ENCODE measurements around the gene CUL4A. TPM values are rescaled to one million over a fixed set of nuclear protein-coding genes. Genes with fewer than 3 reads are reported as not detected.

CUL4A gene
- total RNA-seq, 1 donor from 2014 or later, result 57.9 TPM

DNA sequence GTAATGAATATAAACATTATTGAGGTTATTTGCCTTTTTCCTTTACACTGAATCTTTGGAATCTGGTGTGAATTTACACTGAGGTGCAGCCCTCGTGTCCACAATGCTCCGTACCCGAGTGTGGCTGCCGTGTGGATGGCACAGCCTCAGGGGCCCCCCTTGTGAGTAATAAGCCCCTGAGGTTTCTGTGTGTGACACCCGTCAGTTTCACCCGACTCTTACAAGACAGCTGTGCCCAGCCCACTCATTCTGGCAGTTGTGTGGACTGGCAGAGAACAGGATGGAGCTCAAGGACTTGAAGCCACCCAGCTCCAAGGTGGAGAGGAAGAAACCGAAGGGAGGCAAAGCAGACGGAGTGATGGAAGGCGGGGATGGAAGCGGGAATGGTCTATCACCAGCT, 43.1 kb upstream of the CUL4A start:
- no peak for DNase-seq (ENCODE audit: low read depth)
- TF ChIP-seq CTCF (conservative IDR thresholded peaks at IDR 0.05; ENCODE audit: low read depth, low read length), result no peak
- H3K4me3 ChIP-seq (ENCODE audit: low read depth, low read length), result no peak overlapping the region

DNA sequence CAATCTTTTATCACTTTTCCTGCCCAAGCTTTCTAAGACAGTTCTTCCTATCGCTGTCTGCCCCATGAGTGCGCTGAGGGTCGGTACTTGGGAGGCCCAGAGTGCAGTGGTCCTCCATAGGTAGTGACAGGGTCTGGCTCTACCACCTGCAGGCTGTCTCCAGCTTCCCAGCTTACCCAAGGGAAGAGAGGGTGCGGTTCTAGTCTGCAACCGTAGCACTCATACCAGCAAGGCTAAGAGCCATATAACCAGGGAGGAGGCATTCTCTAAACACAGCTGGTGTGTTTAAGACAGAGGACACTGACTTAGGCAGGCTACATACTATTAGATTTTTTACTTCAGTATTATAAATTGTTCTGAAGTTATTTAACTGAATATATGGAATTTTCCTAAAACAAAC, 42.7 kb upstream of the CUL4A start:
- DNase-seq (ENCODE audit: low read depth), result no peak
- no peak overlapping the region for H3K4me3 ChIP-seq (ENCODE audit: low read depth, low read length)
- TF ChIP-seq CTCF (conservative IDR thresholded peaks at IDR 0.05; ENCODE audit: low read depth, low read length), result no peak

DNA sequence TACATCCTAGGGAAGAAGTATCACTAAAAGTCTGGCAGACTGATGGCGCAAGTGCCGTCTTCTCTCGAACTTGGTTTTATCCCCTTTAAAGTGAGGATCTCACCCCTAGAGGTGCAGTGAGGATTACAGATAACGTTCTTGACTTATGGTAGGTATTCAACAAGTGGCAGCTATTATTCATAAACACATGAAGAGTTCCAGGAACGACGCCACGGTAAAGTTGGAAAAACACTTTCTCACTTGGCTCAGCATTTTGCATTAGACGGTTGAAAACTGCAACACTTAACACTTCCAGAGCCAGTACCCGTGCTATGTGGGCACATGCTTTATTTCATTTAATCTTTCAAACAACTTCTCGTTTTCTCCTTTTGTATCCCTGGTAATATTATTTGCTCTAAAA, 42.3 kb upstream of the CUL4A start:
- H3K4me3 ChIP-seq (ENCODE audit: low read depth, low read length), result no peak overlapping the region
- TF ChIP-seq CTCF (conservative IDR thresholded peaks at IDR 0.05; ENCODE audit: low read depth, low read length), result no peak
- no peak for DNase-seq (ENCODE audit: low read depth)

- no peak for TF ChIP-seq CTCF (conservative IDR thresholded peaks at IDR 0.05; ENCODE audit: low read depth, low read length)
- H3K4me3 ChIP-seq (ENCODE audit: low read depth, low read length), result no peak overlapping the region
- DNase-seq (ENCODE audit: low read depth), result no peak
These were observed 41.8 kb upstream of the CUL4A start for GRCh38 chr13:113167575-113167974.

DNA sequence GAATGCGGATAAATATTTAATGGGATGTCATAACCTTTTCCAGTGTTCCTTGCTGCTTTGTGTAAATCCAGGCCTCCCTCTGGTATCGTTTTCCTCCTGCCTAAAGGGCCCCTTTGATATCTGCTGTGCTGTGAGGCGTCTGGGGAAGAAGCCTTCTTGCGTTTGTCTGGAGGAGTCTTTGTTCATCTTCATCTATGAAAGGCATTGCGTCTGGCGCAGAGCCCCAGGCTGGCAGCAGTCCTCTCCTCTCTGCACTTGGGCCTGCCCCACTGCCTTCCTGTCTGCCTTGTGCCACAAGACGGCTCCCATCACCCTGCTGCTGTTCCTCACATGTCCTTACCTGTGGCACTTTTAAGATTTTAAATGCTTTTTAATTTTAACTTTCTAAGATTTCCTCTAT, 41.2 kb upstream of the CUL4A start:
- H3K4me3 ChIP-seq (ENCODE audit: low read depth, low read length), result no peak overlapping the region
- DNase-seq (ENCODE audit: low read depth), result no peak
- TF ChIP-seq CTCF (conservative IDR thresholded peaks at IDR 0.05; ENCODE audit: low read depth, low read length), result no peak

DNA sequence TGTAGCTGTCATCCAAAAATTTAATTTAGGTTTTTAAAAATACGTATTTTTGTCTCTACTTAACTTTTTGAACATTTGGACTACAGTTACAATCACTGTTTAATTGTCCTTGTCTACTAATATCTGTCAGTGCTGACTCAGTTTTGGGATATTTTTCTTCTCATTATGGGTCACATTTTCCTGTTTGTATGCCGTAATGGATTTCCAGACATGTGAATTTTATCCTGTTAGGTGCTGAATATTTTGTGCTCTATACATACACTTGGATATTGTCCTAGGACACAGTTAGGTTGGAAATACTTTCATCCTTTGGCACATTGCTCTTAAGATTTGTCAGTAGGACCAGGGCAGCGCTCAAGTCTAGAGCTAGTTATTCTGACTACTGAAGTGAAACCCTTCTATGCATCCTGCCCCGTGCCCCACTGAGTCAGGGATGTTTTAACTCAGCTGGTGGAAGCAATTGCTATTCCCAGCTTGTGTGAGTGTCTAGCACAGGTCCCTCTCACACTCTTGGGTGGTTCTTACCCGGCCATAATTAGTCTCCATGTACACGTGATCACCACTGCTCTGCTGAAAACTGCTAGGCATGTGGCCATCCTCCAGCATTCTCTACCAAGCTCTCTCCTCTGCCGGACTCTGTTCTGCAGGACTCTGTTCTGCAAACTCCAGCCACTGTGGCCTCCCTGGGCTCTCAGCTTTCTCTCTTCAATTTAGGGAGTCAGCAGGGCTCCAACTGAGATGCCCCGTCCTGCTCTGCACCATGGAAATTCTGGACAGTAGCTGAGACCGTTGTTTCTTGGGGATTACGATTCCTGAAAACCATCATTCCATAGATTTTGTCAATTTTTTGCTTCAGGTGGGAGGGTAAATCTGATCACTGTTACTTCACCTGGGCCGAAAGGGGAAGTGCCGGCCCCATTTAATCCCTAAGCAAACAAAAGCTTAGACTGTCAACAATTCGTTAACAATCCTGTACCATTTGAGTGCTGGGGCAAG, 39.8 kb upstream of the CUL4A start:
- no peak for DNase-seq (ENCODE audit: low read depth)
- no peak for TF ChIP-seq CTCF (conservative IDR thresholded peaks at IDR 0.05; ENCODE audit: low read depth, low read length)
- no peak overlapping the region for H3K4me3 ChIP-seq (ENCODE audit: low read depth, low read length)

DNA sequence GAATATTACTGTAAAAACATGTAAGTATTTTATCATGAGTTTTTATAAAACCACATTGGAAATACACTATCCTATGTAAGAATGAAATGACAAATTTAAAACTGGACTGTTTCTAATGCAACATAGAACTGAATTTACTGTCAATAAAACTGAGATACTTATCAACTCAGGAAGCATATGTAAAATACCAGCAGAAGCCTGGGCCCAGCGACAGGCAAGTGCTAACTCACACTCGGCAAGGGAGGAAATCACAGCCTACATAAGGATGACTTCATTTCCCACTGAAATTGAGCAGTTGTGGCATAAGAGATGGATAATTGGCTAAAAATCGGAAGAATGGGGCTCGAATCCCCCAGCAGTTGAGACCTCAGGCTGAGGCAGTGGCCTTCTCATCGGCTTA, 38.9 kb upstream of the CUL4A start:
- no peak for TF ChIP-seq CTCF (conservative IDR thresholded peaks at IDR 0.05; ENCODE audit: low read depth, low read length)

More for the DNA sequence above, 38.9 kb upstream of the CUL4A start:
- no peak for DNase-seq (ENCODE audit: low read depth)
- H3K4me3 ChIP-seq (ENCODE audit: low read depth, low read length), result no peak overlapping the region
